ENCODE data around the gene PDE10A.

Gene PDE10A

GRCh38 chr6:165653607-165654006, 9.4 kb downstream of the PDE10A start:
- DNase-seq = no peak

- no peak for DNase-seq
These were observed 9.8 kb downstream of the PDE10A start for GRCh38 chr6:165653196-165653595.

GRCh38 chr6:165652766-165653165, 10.3 kb downstream of the PDE10A start:
- DNase-seq = no peak

GRCh38 chr6:165649166-165650137, 13.6 kb downstream of the PDE10A start:
- no peak for DNase-seq

GRCh38 chr6:165647041-165647440, 16.0 kb downstream of the PDE10A start:
- DNase-seq = no peak

- DNase-seq = no peak
These were observed 17.1 kb downstream of the PDE10A start for GRCh38 chr6:165645919-165646318.

GRCh38 chr6:165644586-165645266, 18.3 kb downstream of the PDE10A start:
- DNase-seq = no peak

- no peak for DNase-seq
These were observed 20.0 kb downstream of the PDE10A start for GRCh38 chr6:165643015-165643414.

GRCh38 chr6:165641672-165642156, 21.3 kb downstream of the PDE10A start:
- DNase-seq = no peak

GRCh38 chr6:165640806-165641205, 22.2 kb downstream of the PDE10A start:
- DNase-seq = no peak

GRCh38 chr6:165638530-165638929, 24.5 kb downstream of the PDE10A start:
- no peak for DNase-seq

GRCh38 chr6:165637586-165637985, 25.5 kb downstream of the PDE10A start:
- no peak for DNase-seq

- DNase-seq = no peak
These were observed 26.5 kb downstream of the PDE10A start for GRCh38 chr6:165636402-165637048.

GRCh38 chr6:165635965-165636364, 27.1 kb downstream of the PDE10A start:
- DNase-seq = no peak

- no peak for DNase-seq
These were observed 28.8 kb downstream of the PDE10A start for GRCh38 chr6:165634101-165634880.

- DNase-seq = no peak
These were observed 30.8 kb downstream of the PDE10A start for GRCh38 chr6:165632194-165632593.

GRCh38 chr6:165630544-165630953, 32.5 kb downstream of the PDE10A start:
- DNase-seq = no peak

- DNase-seq = no peak
These were observed 34.1 kb downstream of the PDE10A start for GRCh38 chr6:165628955-165629354.

- DNase-seq = no peak
These were observed 35.7 kb downstream of the PDE10A start for GRCh38 chr6:165627366-165627765.

- no peak for DNase-seq
These were observed 36.3 kb downstream of the PDE10A start for GRCh38 chr6:165626711-165627110.

- DNase-seq = no peak
These were observed 38.0 kb downstream of the PDE10A start for GRCh38 chr6:165624871-165625639.

GRCh38 chr6:165621940-165622339, 41.1 kb downstream of the PDE10A start:
- no peak for DNase-seq

Measured in SW 1271 (cell line).